GM18858 (cell line): ENCODE measurements around the gene SPTLC2.
A peak's percentile ranks its signal among the peaks of the same experiment; 100 is the strongest.

Experiments used
- ATAC-seq: cut with Tn5 transposase; IDR thresholded peaks from one replicate; pipeline ENCODE4 v1.9.1; 2021; ENCODE audit not compliant: unreplicated experiment

The SPTLC2 gene

GRCh38 chr14:77625360-77625759 lies 8.9 kb upstream of the SPTLC2 start:
- ATAC-seq, result no peak

GRCh38 chr14:77623201-77623600 lies 6.8 kb upstream of the SPTLC2 start:
- no peak for ATAC-seq

GRCh38 chr14:77622366-77622961 lies 6.0 kb upstream of the SPTLC2 start:
- ATAC-seq, result no peak

- ATAC-seq, result no peak
Observed at GRCh38 chr14:77620222-77620870, 3.9 kb upstream of the SPTLC2 start.

GRCh38 chr14:77618381-77618970 lies 2.0 kb upstream of the SPTLC2 start:
- ATAC-seq, result no peak

- peak; percentile 3 for ATAC-seq
Observed at GRCh38 chr14:77616133-77616453, 344 bp downstream of the SPTLC2 start.

GRCh38 chr14:77615361-77616132 lies 890 bp downstream of the SPTLC2 start:
- ATAC-seq, result no peak

- ATAC-seq, result no peak
Observed at GRCh38 chr14:77613201-77613600, 3.2 kb downstream of the SPTLC2 start.

GRCh38 chr14:77612011-77612620 lies 4.3 kb downstream of the SPTLC2 start:
- no peak for ATAC-seq

- no peak for ATAC-seq
Observed at GRCh38 chr14:77610553-77610952, 5.9 kb downstream of the SPTLC2 start.

GRCh38 chr14:77609922-77610321 lies 6.5 kb downstream of the SPTLC2 start:
- ATAC-seq, result no peak

- no peak for ATAC-seq
Observed at GRCh38 chr14:77607741-77608302, 8.6 kb downstream of the SPTLC2 start.

- no peak for ATAC-seq
Observed at GRCh38 chr14:77605392-77605972, 11.0 kb downstream of the SPTLC2 start.

GRCh38 chr14:77603654-77604255 lies 12.7 kb downstream of the SPTLC2 start:
- no peak for ATAC-seq

- ATAC-seq, result no peak
Observed at GRCh38 chr14:77603031-77603430, 13.4 kb downstream of the SPTLC2 start.

- no peak for ATAC-seq
Observed at GRCh38 chr14:77601846-77602619, 14.4 kb downstream of the SPTLC2 start.

GRCh38 chr14:77599889-77600288 lies 16.5 kb downstream of the SPTLC2 start:
- no peak for ATAC-seq

GRCh38 chr14:77598366-77599070 lies 17.9 kb downstream of the SPTLC2 start:
- no peak for ATAC-seq

GRCh38 chr14:77593501-77593961 lies 22.9 kb downstream of the SPTLC2 start:
- ATAC-seq, result peak; percentile 68
